Hepatocyte (in vitro differentiated cells): ENCODE results near the gene MAMDC2. TPM values are rescaled to one million over a fixed set of nuclear protein-coding genes. Genes with fewer than 3 reads are reported as not detected.
A peak's percentile ranks its signal among the peaks of the same experiment; 100 is the strongest.

Source experiments
- DNase-seq: peaks from one replicate; pipeline ENCODE4 v3.0.0-alpha.2; 2016; ENCODE audit warnings: low spot score
- H2AFZ ChIP-seq: fragments of 200-600 bp; sonication (generic); 2 replicates; pipeline ENCODE4 v1.6.0; 2016; ENCODE audit warnings: antibody characterized with exemption, mild to moderate bottlenecking
- H3K27ac ChIP-seq: fragments of 200-600 bp; sonication (generic); 2 replicates; pipeline ENCODE4 v1.5.1; 2016; ENCODE audit warnings: mild to moderate bottlenecking
- H3K27me3 ChIP-seq: fragments of 200-600 bp; sonication (generic); 2 replicates; pipeline ENCODE4 v1.6.1; 2016
- H3K36me3 ChIP-seq: fragments of 200-600 bp; sonication (generic); replicated peaks from 2 replicates; pipeline ENCODE4 v1.5.1; 2016; ENCODE audit warnings: low read depth; ENCODE audit not compliant: insufficient read depth
- H3K4me1 ChIP-seq: fragments of 200-600 bp; sonication (generic); 2 replicates; pipeline ENCODE4 v1.5.1; 2016; ENCODE audit warnings: mild to moderate bottlenecking, moderate library complexity; ENCODE audit not compliant: insufficient read depth
- H3K4me2 ChIP-seq: fragments of 200-600 bp; sonication (generic); 2 replicates; pipeline ENCODE4 v1.6.0; 2016
- H3K4me3 ChIP-seq: fragments of 200-600 bp; sonication (generic); 2 replicates; pipeline ENCODE4 v1.5.1; 2016; ENCODE audit warnings: mild to moderate bottlenecking
- H3K79me2 ChIP-seq: fragments of 200-600 bp; sonication (generic); 2 replicates; pipeline ENCODE4 v1.6.0; 2017; ENCODE audit warnings: mild to moderate bottlenecking
- H3K9me2 ChIP-seq: fragments of 200-600 bp; sonication (generic); replicated peaks from 2 replicates; pipeline ENCODE4 v1.6.0; 2017; ENCODE audit warnings: mild to moderate bottlenecking; ENCODE audit not compliant: insufficient read depth
- H3K9me3 ChIP-seq: fragments of 200-600 bp; sonication (generic); 2 replicates; pipeline ENCODE4 v1.5.1; 2016; ENCODE audit warnings: low read depth, mild to moderate bottlenecking
- H4K20me1 ChIP-seq: fragments of 200-600 bp; sonication (generic); 2 replicates; pipeline ENCODE4 v1.6.0; 2016; ENCODE audit warnings: mild to moderate bottlenecking; ENCODE audit not compliant: insufficient read depth, poor library complexity, severe bottlenecking
- EZH2 ChIP-seq: fragments of 200-600 bp; sonication (generic); IDR thresholded peaks from 2 replicates; pipeline ENCODE4 v1.6.1; 2016; ENCODE audit warnings: antibody characterized with exemption, mild to moderate bottlenecking, borderline replicate concordance
- EZH2phosphoT487 ChIP-seq: fragments of 200-600 bp; sonication (generic); IDR thresholded peaks from one replicate; pipeline ENCODE4 v1.6.1; 2018; ENCODE audit warnings: antibody characterized with exemption, mild to moderate bottlenecking, low read depth, moderate library complexity; ENCODE audit not compliant: unreplicated experiment, severe bottlenecking
- WGBS: methylation state at CpG from one replicate; pipeline ENCODE4 v1.1.6; 2016; ENCODE audit warnings: low lambda C conversion rate; ENCODE audit errors: missing lambda C conversion rate; 5-methylcytosine and 5-hydroxymethylcytosine counted together
- polyA plus RNA-seq: library from polyadenylated mRNA; unstranded; fragments of >200 nt; fragmentation: Nextera tagmentation; extraction: Ambion mirVana; gene quantifications from 2 replicates; pipeline ENCODE4 v1.2.1, GENCODE V29; 2016
- total RNA-seq: library from RNA; depleted of rRNA; stranded (reverse); fragments of >200 nt; gene quantifications from 2 replicates; pipeline ENCODE4 v1.2.3, GENCODE V29; 2014
- TF ChIP-seq, protein P1 (sequence below): fragments of 200-600 bp; sonication (generic); IDR thresholded peaks from 2 replicates; pipeline ENCODE4 v1.5.1; 2016; ENCODE audit warnings: antibody characterized with exemption, mild to moderate bottlenecking; ENCODE audit not compliant: poor library complexity

Gene MAMDC2
- total and polyA plus RNA-seq, 2 experiments from 2014 or later = 0.65 to 1.9 TPM

DNA sequence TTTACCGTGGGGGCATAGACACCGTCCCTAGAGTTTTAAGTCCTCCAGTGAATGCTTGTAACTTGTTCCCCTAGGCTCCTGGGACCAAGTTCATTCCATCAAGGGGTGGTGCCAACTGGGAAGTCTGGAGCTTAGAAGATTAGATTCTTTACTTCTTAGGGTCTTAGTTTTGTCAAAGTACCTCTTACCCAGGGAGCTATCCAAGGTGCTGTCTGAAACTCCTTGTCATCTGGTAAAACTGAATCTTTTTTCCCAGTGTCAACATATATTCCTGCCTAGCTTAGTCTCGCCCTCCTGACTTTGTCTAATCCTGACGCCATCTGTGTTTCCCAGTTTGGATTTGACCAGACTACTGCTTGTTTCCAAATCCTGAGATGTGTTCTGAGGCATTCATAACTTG lies 41.6 kb downstream of the MAMDC2 start:
- no peak for TF ChIP-seq EZH2
- Histone ChIP-seq H2AFZ (no peak overlapping the region), H3K27ac (no peak overlapping the region), H3K27me3 (no peaks in the 10 kb centered on the region), H3K4me2 (no peak overlapping the region), H3K36me3 (no peaks in the 10 kb centered on the region), H3K4me1 (no peaks in the 10 kb centered on the region), H3K9me3 (no peaks in the 10 kb centered on the region), H3K4me3 (no peak overlapping the region), H3K79me2 (no peaks in the 10 kb centered on the region), H4K20me1 (no peaks in the 10 kb centered on the region), H3K9me2 (no peaks in the 10 kb centered on the region)
- peak; percentile 45 for DNase-seq
- WGBS = 62% methylated on average over 4 of the region's 4 CpGs

DNA sequence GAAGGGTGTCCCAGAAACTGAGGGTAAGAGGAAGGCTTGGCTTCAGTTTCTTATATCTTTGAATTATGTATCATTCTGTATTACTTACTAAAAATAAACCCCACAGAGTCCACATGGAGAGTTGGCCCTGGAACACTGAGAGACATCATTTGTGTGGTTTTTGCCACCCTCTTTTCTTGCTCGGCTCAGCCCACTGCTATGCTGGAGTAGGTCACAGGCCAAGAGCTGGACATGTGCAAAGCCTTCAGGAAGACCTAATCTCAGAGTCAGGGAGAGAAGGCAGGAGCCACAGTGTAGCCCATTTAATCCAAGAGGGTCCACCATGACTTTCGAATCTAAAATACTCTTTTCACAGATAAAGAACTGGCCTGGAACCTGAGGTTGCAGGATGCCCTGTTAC lies 47.5 kb downstream of the MAMDC2 start:
- no peaks in the 10 kb centered on the region for H3K36me3 ChIP-seq
- no peak overlapping the region for H3K4me3 ChIP-seq
- H3K79me2 ChIP-seq = no peaks in the 10 kb centered on the region
- no peaks in the 10 kb centered on the region for H3K4me1 ChIP-seq
- no peaks in the 10 kb centered on the region for H3K27me3 ChIP-seq
- H2AFZ ChIP-seq = no peak overlapping the region
- H3K9me2 ChIP-seq = no peaks in the 10 kb centered on the region
- no peak for DNase-seq
- H4K20me1 ChIP-seq = no peaks in the 10 kb centered on the region
- no peak overlapping the region for H3K4me2 ChIP-seq
- WGBS = 94% methylated on average over 2 of the region's 2 CpGs
- H3K9me3 ChIP-seq = no peaks in the 10 kb centered on the region
- TF ChIP-seq, protein P1, sequence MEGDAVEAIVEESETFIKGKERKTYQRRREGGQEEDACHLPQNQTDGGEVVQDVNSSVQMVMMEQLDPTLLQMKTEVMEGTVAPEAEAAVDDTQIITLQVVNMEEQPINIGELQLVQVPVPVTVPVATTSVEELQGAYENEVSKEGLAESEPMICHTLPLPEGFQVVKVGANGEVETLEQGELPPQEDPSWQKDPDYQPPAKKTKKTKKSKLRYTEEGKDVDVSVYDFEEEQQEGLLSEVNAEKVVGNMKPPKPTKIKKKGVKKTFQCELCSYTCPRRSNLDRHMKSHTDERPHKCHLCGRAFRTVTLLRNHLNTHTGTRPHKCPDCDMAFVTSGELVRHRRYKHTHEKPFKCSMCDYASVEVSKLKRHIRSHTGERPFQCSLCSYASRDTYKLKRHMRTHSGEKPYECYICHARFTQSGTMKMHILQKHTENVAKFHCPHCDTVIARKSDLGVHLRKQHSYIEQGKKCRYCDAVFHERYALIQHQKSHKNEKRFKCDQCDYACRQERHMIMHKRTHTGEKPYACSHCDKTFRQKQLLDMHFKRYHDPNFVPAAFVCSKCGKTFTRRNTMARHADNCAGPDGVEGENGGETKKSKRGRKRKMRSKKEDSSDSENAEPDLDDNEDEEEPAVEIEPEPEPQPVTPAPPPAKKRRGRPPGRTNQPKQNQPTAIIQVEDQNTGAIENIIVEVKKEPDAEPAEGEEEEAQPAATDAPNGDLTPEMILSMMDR = no peak
- TF ChIP-seq EZH2phosphoT487 (no peak), EZH2 (no peak)
- H3K27ac ChIP-seq = no peak overlapping the region

DNA sequence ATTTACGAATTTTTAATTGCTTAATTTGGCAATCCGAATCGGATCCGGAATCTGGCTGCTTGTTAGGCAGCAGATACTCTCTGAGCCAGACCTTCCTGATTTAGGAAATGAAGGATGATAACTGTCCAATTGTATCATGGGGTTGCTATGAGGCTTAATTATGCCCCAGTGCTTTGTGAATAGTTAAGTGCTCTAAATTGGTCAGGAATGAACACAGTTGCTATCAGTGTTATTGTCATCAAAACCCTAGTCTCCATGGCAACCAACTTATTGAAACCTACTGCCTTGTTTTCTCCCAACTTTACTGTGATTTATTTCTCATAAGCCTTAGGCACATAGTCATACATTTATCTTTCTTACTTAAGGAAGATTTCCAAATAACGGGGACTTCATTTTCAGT lies 47.9 kb downstream of the MAMDC2 start:
- no peak overlapping the region for H3K4me2 ChIP-seq
- no peaks in the 10 kb centered on the region for H3K36me3 ChIP-seq
- H4K20me1 ChIP-seq = no peaks in the 10 kb centered on the region
- no peak overlapping the region for H3K4me3 ChIP-seq
- H3K9me3 ChIP-seq = no peaks in the 10 kb centered on the region
- H3K9me2 ChIP-seq = no peaks in the 10 kb centered on the region
- no peaks in the 10 kb centered on the region for H3K27me3 ChIP-seq
- H3K79me2 ChIP-seq = no peaks in the 10 kb centered on the region
- TF ChIP-seq, protein P1 = no peak
- no peak for TF ChIP-seq EZH2
- TF ChIP-seq EZH2phosphoT487 = no peak
- no peak overlapping the region for H3K27ac ChIP-seq
- no peak overlapping the region for H2AFZ ChIP-seq
- WGBS = 82% methylated on average over 5 of the region's 5 CpGs
- DNase-seq = no peak
- no peaks in the 10 kb centered on the region for H3K4me1 ChIP-seq

DNA sequence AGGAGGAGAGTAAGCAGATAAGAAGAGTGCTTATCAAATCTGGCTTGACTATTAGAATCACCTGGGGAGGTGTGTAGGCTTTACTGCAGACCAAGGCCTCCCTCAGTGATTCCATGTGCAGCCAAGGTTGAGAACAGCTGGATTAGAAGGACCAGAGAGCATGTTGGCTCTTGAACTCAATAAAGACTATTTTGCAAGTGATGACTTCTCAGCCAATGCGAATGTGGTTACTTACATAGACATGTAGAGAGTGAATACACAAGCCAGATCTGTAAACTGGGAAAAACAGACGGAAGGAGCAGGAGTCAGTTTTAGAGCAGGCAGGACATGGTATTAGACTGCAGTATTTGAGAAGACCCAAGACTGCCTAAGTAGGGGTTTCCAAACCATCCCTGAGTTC lies 48.5 kb downstream of the MAMDC2 start:
- Histone ChIP-seq H3K4me1 (no peaks in the 10 kb centered on the region), H3K4me2 (no peak overlapping the region), H3K4me3 (no peak overlapping the region), H3K36me3 (no peaks in the 10 kb centered on the region), H4K20me1 (no peaks in the 10 kb centered on the region), H3K9me2 (no peaks in the 10 kb centered on the region), H2AFZ (no peak overlapping the region), H3K27ac (no peak overlapping the region), H3K27me3 (no peaks in the 10 kb centered on the region), H3K79me2 (no peaks in the 10 kb centered on the region), H3K9me3 (no peaks in the 10 kb centered on the region)
- WGBS = 94% methylated on average over 2 of the region's 2 CpGs
- no peak for TF ChIP-seq EZH2phosphoT487
- no peak for TF ChIP-seq EZH2
- TF ChIP-seq, protein P1 = no peak
- DNase-seq = no peak
